Left lung (tissue), 10 donors: ENCODE results near the gene ITFG1. TPM values are rescaled to one million over a fixed set of nuclear protein-coding genes. Genes with fewer than 3 reads are reported as not detected.

Experiments used
- ATAC-seq: fragments of 200-7000 bp; cut with Tn5 transposase; one replicate; pipeline ENCODE4 v1.9.1; 2020; ENCODE audit warnings: moderate library complexity
- DNase-seq, 4 donors: peaks; one replicate each; pipeline ENCODE4 v3.0.0-alpha.2; 2013 to 2020
- H3K27ac ChIP-seq, 2 donors: fragments of 200-600 bp; sonication (generic) in 1 of 2; one replicate each; pipeline versions ENCODE4 v1.5.0 to v1.8.0; 2020 to 2021
- H3K27me3 ChIP-seq, 2 donors: fragments of 200-600 bp; sonication (generic) in 1 of 2; one replicate each; pipeline versions ENCODE4 v1.5.0 to v1.8.0; 2020 to 2021
- H3K36me3 ChIP-seq, 2 donors: fragments of 200-600 bp; sonication (generic) in 1 of 2; one replicate each; pipeline versions ENCODE4 v1.5.0 to v1.8.0; 2020 to 2021
- H3K4me1 ChIP-seq, 2 donors: fragments of 200-600 bp; one replicate each; pipeline ENCODE4 v1.8.0; 2021
- H3K4me3 ChIP-seq, 2 donors: fragments of 200-600 bp; sonication (generic) in 1 of 2; one replicate each; pipeline versions ENCODE4 v1.5.0 to v1.8.0; 2020 to 2021; ENCODE audit warnings: mild to moderate bottlenecking in 1 of 2
- H3K9me3 ChIP-seq, 2 donors: fragments of 200-600 bp; sonication (generic) in 1 of 2; one replicate each; pipeline versions ENCODE4 v1.5.0 to v1.8.0; 2020 to 2021
- CTCF ChIP-seq, 2 donors: fragments of 200-600 bp; sonication (generic) in 1 of 2; IDR thresholded peaks; one replicate each; pipeline versions ENCODE4 v1.5.0 to v1.8.0; 2021; ENCODE audit warnings: antibody characterized with exemption in 2 of 2
- intact Hi-C, 2 donors: fragments of 100-400 bp; cut with DNase I; formaldehyde crosslinking; loops; one replicate each; pipeline versions ENCODE4 v1.11.2 to v1.14.2; 2022
- polyA plus RNA-seq, 6 donors: library from polyadenylated mRNA; unstranded; fragments of 120-200 nt; gene quantifications; one replicate each; pipeline ENCODE4 v1.2.1, GENCODE V29; 2013; ENCODE audit not compliant: insufficient read length in 6 of 6
- total RNA-seq, 2 donors: library from RNA; stranded (reverse); fragmentation: NEBNext Ultra II Directional; extraction: Animal tissue kit (Norgen Biotek cat#: 25700); gene quantifications; one replicate each; pipeline ENCODE4 v1.2.1, GENCODE V29; 2021
- donor health status: DM: no; HTN: yes; CAD: no.
- donor health status: DM: no; HTN: no; CAD: no.

The ITFG1 gene
- total and polyA plus RNA-seq, 8 donors = 62.5 to 80.0 (median 69.2) TPM

GRCh38 chr16:47416869-47417268, 44.0 kb downstream of the ITFG1 start:
- H3K36me3 ChIP-seq = peaks cover 0 to 6% of the 10 kb centered on the region in 2 donors
- no peak for DNase-seq
- no peaks in the 10 kb centered on the region for H3K27me3 ChIP-seq
- no peaks in the 10 kb centered on the region for H3K4me1 ChIP-seq
- no peak for TF ChIP-seq CTCF (IDR thresholded peaks at IDR 0.05)
- H3K27ac ChIP-seq = no peak overlapping the region
- intact Hi-C loops = no loop called here
- H3K9me3 ChIP-seq = no peaks in the 10 kb centered on the region
- no peak for ATAC-seq
- H3K4me3 ChIP-seq = no peak overlapping the region

- Histone ChIP-seq H3K4me1 (no peaks in the 10 kb centered on the region), H3K27ac (no peak overlapping the region), H3K4me3 (no peak overlapping the region), H3K9me3 (no peaks in the 10 kb centered on the region), H3K27me3 (no peaks in the 10 kb centered on the region), H3K36me3 (peaks cover 0 to 10% of the 10 kb centered on the region in 2 donors)
- intact Hi-C loops = no loop called here
- no peak for DNase-seq
- TF ChIP-seq CTCF (IDR thresholded peaks at IDR 0.05) = no peak
- peak; percentile 64 for ATAC-seq
These were observed 47.8 kb downstream of the ITFG1 start for GRCh38 chr16:47413041-47413440.

GRCh38 chr16:47408491-47408890, 52.4 kb downstream of the ITFG1 start:
- no peak for DNase-seq
- Histone ChIP-seq H3K9me3 (no peaks in the 10 kb centered on the region), H3K27ac (no peak overlapping the region), H3K27me3 (no peaks in the 10 kb centered on the region), H3K4me1 (no peaks in the 10 kb centered on the region), H3K36me3 (peaks cover 0 to 10% of the 10 kb centered on the region in 2 donors), H3K4me3 (no peak overlapping the region)
- no peak for TF ChIP-seq CTCF (IDR thresholded peaks at IDR 0.05)
- no peak for ATAC-seq
- intact Hi-C loops = no loop called here

- intact Hi-C loops = no loop called here
- peaks cover 0 to 8% of the 10 kb centered on the region in 2 donors for H3K4me1 ChIP-seq
- no peak overlapping the region for H3K27ac ChIP-seq
- no peaks in the 10 kb centered on the region for H3K9me3 ChIP-seq
- DNase-seq (no peak), ATAC-seq (no peak)
- no peaks in the 10 kb centered on the region for H3K27me3 ChIP-seq
- TF ChIP-seq CTCF (IDR thresholded peaks at IDR 0.05) = no peak
- H3K36me3 ChIP-seq = peaks cover 0 to 5% of the 10 kb centered on the region in 2 donors
- H3K4me3 ChIP-seq = no peak overlapping the region
These were observed 64.9 kb downstream of the ITFG1 start for GRCh38 chr16:47395733-47396498.

- DNase-seq (peak in 1 of 4 donors; percentile 3), ATAC-seq (peak; percentile 84)
- H3K27ac ChIP-seq = no peak overlapping the region
- intact Hi-C loops = no loop called here
- no peak overlapping the region for H3K4me3 ChIP-seq
- H3K4me1 ChIP-seq = peaks cover 0 to 8% of the 10 kb centered on the region in 2 donors
- H3K9me3 ChIP-seq = no peaks in the 10 kb centered on the region
- TF ChIP-seq CTCF (IDR thresholded peaks at IDR 0.05) = no peak
- H3K36me3 ChIP-seq = peaks cover 0 to 5% of the 10 kb centered on the region in 2 donors
- H3K27me3 ChIP-seq = no peaks in the 10 kb centered on the region
These were observed 68.8 kb downstream of the ITFG1 start for GRCh38 chr16:47392081-47392480.
